Measurements from ENCODE around the gene SLX4. TPM values are rescaled to one million over a fixed set of nuclear protein-coding genes. Genes with fewer than 3 reads are reported as not detected.

The SLX4 gene
- polyA plus RNA-seq, 1 of the 3 experiments (the other 2 are of a cell fraction) = 2.1 TPM

- TF ChIP-seq GATA2 (CRISPR knock-in tag; IDR thresholded peaks at IDR 0.05) (no peak), GABPA (IDR thresholded peaks at IDR 0.05; ENCODE audit: low read depth) (no peak), CHD2 (IDR thresholded peaks at IDR 0.05; ENCODE audit: low read length, partially characterized antibody) (no peak)
- TF ChIP-seq, protein P1, sequence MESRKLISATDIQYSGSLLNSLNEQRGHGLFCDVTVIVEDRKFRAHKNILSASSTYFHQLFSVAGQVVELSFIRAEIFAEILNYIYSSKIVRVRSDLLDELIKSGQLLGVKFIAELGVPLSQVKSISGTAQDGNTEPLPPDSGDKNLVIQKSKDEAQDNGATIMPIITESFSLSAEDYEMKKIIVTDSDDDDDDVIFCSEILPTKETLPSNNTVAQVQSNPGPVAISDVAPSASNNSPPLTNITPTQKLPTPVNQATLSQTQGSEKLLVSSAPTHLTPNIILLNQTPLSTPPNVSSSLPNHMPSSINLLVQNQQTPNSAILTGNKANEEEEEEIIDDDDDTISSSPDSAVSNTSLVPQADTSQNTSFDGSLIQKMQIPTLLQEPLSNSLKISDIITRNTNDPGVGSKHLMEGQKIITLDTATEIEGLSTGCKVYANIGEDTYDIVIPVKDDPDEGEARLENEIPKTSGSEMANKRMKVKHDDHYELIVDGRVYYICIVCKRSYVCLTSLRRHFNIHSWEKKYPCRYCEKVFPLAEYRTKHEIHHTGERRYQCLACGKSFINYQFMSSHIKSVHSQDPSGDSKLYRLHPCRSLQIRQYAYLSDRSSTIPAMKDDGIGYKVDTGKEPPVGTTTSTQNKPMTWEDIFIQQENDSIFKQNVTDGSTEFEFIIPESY (IDR thresholded peaks at IDR 0.05; ENCODE audit: borderline replicate concordance, low read depth) = no peak
Observed at GRCh38 chr16:3606441-3606840, 5.0 kb downstream of the SLX4 start (continued).

DNA sequence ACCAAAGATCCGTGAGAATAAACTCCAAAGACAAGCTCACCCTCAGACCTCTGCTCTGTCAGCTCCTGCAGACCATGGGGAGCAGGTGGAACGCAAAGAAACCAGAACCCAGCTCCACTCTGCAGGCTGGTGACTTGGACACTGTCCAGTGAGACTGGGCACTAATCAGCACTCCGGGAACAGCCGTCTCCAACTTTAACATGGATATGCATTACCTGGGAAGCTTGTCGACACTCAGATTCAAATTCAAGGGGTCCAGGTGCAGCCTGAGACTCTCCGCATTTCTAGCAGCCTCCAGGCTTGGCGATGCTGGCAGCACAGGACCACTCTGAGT lies 9.1 kb downstream of the SLX4 start:
- DNase-seq = no peak
- no peaks in the 10 kb centered on the region for H3K4me1 ChIP-seq (ENCODE audit: control insufficient read depth in 1 of 2, insufficient read depth in 2 of 2, low read depth in 1 of 2, low read length in 1 of 2)
- no peak overlapping the region for H3K4me2 ChIP-seq
- H3K27me3 ChIP-seq (ENCODE audit: insufficient read depth) = no peaks in the 10 kb centered on the region
- no peak for TF ChIP-seq NRF1 (IDR thresholded peaks at IDR 0.05; ENCODE audit: low read depth, low read length)
- no peak for TF ChIP-seq EP300 (IDR thresholded peaks at IDR 0.05; ENCODE audit: borderline replicate concordance in 1 of 2, low read depth in 1 of 2, low read length in 1 of 2)
- no peak for TF ChIP-seq TCF12 (IDR thresholded peaks at IDR 0.05)
- no peak for TF ChIP-seq EZH2phosphoT487 (IDR thresholded peaks at IDR 0.05; ENCODE audit: borderline replicate concordance, low read depth)
- TF ChIP-seq RFX5 (IDR thresholded peaks at IDR 0.05; ENCODE audit: low read length) = no peak
- TF ChIP-seq GATA2 (CRISPR knock-in tag; IDR thresholded peaks at IDR 0.05) = no peak
- H3K4me3 ChIP-seq (ENCODE audit: low read depth in 2 of 2, low read length in 1 of 2) = no peak overlapping the region
- 100% methylated on average over 6 of the region's 7 CpGs for WGBS (ENCODE audit: low lambda C conversion rate)
- no peaks in the 10 kb centered on the region for H3K9me3 ChIP-seq
- H3K9ac ChIP-seq = no peak overlapping the region
- POLR2A ChIA-PET = no interaction called here
- no peaks in the 10 kb centered on the region for H3K9me2 ChIP-seq
- H3F3A ChIP-seq (replicated peaks; ENCODE audit: insufficient read depth) = no peaks in the 10 kb centered on the region
- no peak overlapping the region for H3K27ac ChIP-seq (ENCODE audit: low read depth in 2 of 2, low read length in 1 of 2)
- no peaks in the 10 kb centered on the region for H4K20me1 ChIP-seq (ENCODE audit: insufficient read depth)
- H3K36me3 ChIP-seq (replicated peaks in 1 of 2; ENCODE audit: control insufficient read depth in 1 of 2, insufficient read depth in 2 of 2, low read length in 1 of 2) = peaks cover 21 to 36% of the 10 kb centered on the region in 2 experiments
- no peak overlapping the region for H2AFZ ChIP-seq (ENCODE audit: low read depth)
- CTCF ChIA-PET = no interaction called here
- 0 out of 2 replicates have a peak, but pooled peaks cover 2% of the 10 kb centered on the region for H3K79me2 ChIP-seq (ENCODE audit: insufficient read depth)

- H3K36me3 ChIP-seq (replicated peaks in 1 of 2; ENCODE audit: control insufficient read depth in 1 of 2, insufficient read depth in 2 of 2, low read length in 1 of 2) = peaks cover 21 to 33% of the 10 kb centered on the region in 2 experiments
Observed at GRCh38 chr16:3601614-3602319, 9.6 kb downstream of the SLX4 start.

More at GRCh38 chr16:3601614-3602319, 9.6 kb downstream of the SLX4 start:
- 84% methylated on average over 13 of the region's 13 CpGs for WGBS (ENCODE audit: low lambda C conversion rate)
- TF ChIP-seq, protein P2, sequence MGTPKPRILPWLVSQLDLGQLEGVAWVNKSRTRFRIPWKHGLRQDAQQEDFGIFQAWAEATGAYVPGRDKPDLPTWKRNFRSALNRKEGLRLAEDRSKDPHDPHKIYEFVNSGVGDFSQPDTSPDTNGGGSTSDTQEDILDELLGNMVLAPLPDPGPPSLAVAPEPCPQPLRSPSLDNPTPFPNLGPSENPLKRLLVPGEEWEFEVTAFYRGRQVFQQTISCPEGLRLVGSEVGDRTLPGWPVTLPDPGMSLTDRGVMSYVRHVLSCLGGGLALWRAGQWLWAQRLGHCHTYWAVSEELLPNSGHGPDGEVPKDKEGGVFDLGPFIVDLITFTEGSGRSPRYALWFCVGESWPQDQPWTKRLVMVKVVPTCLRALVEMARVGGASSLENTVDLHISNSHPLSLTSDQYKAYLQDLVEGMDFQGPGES (IDR thresholded peaks at IDR 0.05; ENCODE audit: low read depth, low read length) = no peak
- TF ChIP-seq FOXM1 (IDR thresholded peaks at IDR 0.05; ENCODE audit: low read depth) (no peak), EP300 (IDR thresholded peaks at IDR 0.05; ENCODE audit: borderline replicate concordance in 1 of 2, low read depth in 1 of 2, low read length in 1 of 2) (no peak), EZH2phosphoT487 (IDR thresholded peaks at IDR 0.05; ENCODE audit: borderline replicate concordance, low read depth) (no peak), YY1 (IDR thresholded peaks at IDR 0.05; ENCODE audit: low read depth) (no peak), REST (IDR thresholded peaks at IDR 0.05; ENCODE audit: low read depth, low read length) (no peak), MXI1 (IDR thresholded peaks at IDR 0.05; ENCODE audit: low read depth, low read length) (no peak)
- no peak overlapping the region for H3K4me3 ChIP-seq (ENCODE audit: low read depth in 2 of 2, low read length in 1 of 2)
- no peak overlapping the region for H2AFZ ChIP-seq (ENCODE audit: low read depth)
- no peaks in the 10 kb centered on the region for H4K20me1 ChIP-seq (ENCODE audit: insufficient read depth)
- H3K9me3 ChIP-seq = no peaks in the 10 kb centered on the region
- no peak for DNase-seq
- H3K27ac ChIP-seq (ENCODE audit: low read depth in 2 of 2, low read length in 1 of 2) = no peak overlapping the region
- no peaks in the 10 kb centered on the region for H3F3A ChIP-seq (replicated peaks; ENCODE audit: insufficient read depth)
- H3K4me1 ChIP-seq (ENCODE audit: control insufficient read depth in 1 of 2, insufficient read depth in 2 of 2, low read depth in 1 of 2, low read length in 1 of 2) = no peaks in the 10 kb centered on the region
- no peaks in the 10 kb centered on the region for H3K79me2 ChIP-seq (ENCODE audit: insufficient read depth)
- H3K4me2 ChIP-seq = no peak overlapping the region
- POLR2A ChIA-PET = no interaction called here
- H3K27me3 ChIP-seq (ENCODE audit: insufficient read depth) = no peaks in the 10 kb centered on the region
- H3K9ac ChIP-seq = no peak overlapping the region
- CTCF ChIA-PET = no interaction called here
- H3K9me2 ChIP-seq = no peaks in the 10 kb centered on the region

Data from SK-N-SH (cell line).